Measurements from ENCODE around the gene NDNF. TPM values are rescaled to one million over a fixed set of nuclear protein-coding genes. Genes with fewer than 3 reads are reported as not detected.

Gene NDNF
- total RNA-seq, 1 experiment from 2014 or later: 0.79 TPM

GRCh38 chr4:121016611-121017010 lies 55.7 kb downstream of the NDNF start:
- no peak for DNase-seq (ENCODE audit: extremely low read depth, low read depth)

GRCh38 chr4:121015421-121015820 lies 56.9 kb downstream of the NDNF start:
- DNase-seq (ENCODE audit: extremely low read depth, low read depth): no peak

- no peak for DNase-seq (ENCODE audit: extremely low read depth, low read depth)
Observed at GRCh38 chr4:121014544-121014943, 57.8 kb downstream of the NDNF start.

GRCh38 chr4:121011780-121012340 lies 60.5 kb downstream of the NDNF start:
- no peak for DNase-seq (ENCODE audit: extremely low read depth, low read depth)

GRCh38 chr4:121011138-121011537 lies 61.2 kb downstream of the NDNF start:
- DNase-seq (ENCODE audit: extremely low read depth, low read depth): no peak

GRCh38 chr4:121009578-121010478 lies 62.5 kb downstream of the NDNF start:
- no peak for DNase-seq (ENCODE audit: extremely low read depth, low read depth)

- DNase-seq (ENCODE audit: extremely low read depth, low read depth): no peak
Observed at GRCh38 chr4:121007660-121008059, 64.7 kb downstream of the NDNF start.

- DNase-seq (ENCODE audit: extremely low read depth, low read depth): no peak
Observed at GRCh38 chr4:121003863-121004262, 68.5 kb downstream of the NDNF start.

- no peak for DNase-seq (ENCODE audit: extremely low read depth, low read depth)
Observed at GRCh38 chr4:120995266-120996010, 76.9 kb downstream of the NDNF start.

GRCh38 chr4:120994521-120994920 lies 77.8 kb downstream of the NDNF start:
- DNase-seq (ENCODE audit: extremely low read depth, low read depth): no peak

GRCh38 chr4:120991885-120992284 lies 80.5 kb downstream of the NDNF start:
- no peak for DNase-seq (ENCODE audit: extremely low read depth, low read depth)

- no peak for DNase-seq (ENCODE audit: extremely low read depth, low read depth)
Observed at GRCh38 chr4:120990246-120990645, 82.1 kb downstream of the NDNF start.

Other genes starting within 250 kb of the NDNF start
- gene PRDM5, start 149.8 kb downstream of the NDNF start, total RNA-seq (2014; rRNA removed; shearing (Covaris generic)): 10.0 and 11.9 TPM in 2 replicates
- gene TNIP3, start 91.8 kb upstream of the NDNF start, total RNA-seq (2014; rRNA removed; shearing (Covaris generic)): 1.1 and 4.2 TPM in 2 replicates

All from NCI-H460 (cell line).